H9 (cell line): ENCODE results near the gene PNMA1. TPM values are rescaled to one million over a fixed set of nuclear protein-coding genes. Genes with fewer than 3 reads are reported as not detected.

Experiments
- DNase-seq: peaks from one replicate; pipeline ENCODE4 v3.0.0-alpha.2; 2017
- H2AFZ ChIP-seq: one replicate; pipeline ENCODE4 v1.6.1; 2013; ENCODE audit warnings: mild to moderate bottlenecking, low read length, control low read depth, moderate library complexity
- H2AK5ac ChIP-seq: 2 replicates; pipeline ENCODE4 v1.6.1; 2013; ENCODE audit warnings: low read length, control low read depth, mixed read lengths; ENCODE audit not compliant: insufficient read length
- H2BK120ac ChIP-seq: one replicate; pipeline ENCODE4 v1.6.1; 2013; ENCODE audit warnings: low read depth, mild to moderate bottlenecking, low read length, control low read depth, inconsistent platforms; ENCODE audit not compliant: poor library complexity, severe bottlenecking
- H2BK12ac ChIP-seq: 2 replicates; pipeline ENCODE4 v1.6.1; 2013; ENCODE audit warnings: low read length, control low read depth, mixed read lengths, low read depth; ENCODE audit not compliant: insufficient read length
- H2BK15ac ChIP-seq: 2 replicates; pipeline ENCODE4 v1.6.1; 2013; ENCODE audit warnings: low read depth, low read length, control low read depth
- H2BK20ac ChIP-seq: one replicate; pipeline ENCODE4 v1.6.1; 2013; ENCODE audit warnings: low read depth, mild to moderate bottlenecking, low read length, control low read depth, inconsistent platforms; ENCODE audit not compliant: poor library complexity, severe bottlenecking
- H2BK5ac ChIP-seq: 2 replicates; pipeline ENCODE4 v1.6.1; 2013; ENCODE audit warnings: low read length, control low read depth, mixed read lengths; ENCODE audit not compliant: insufficient read length
- H3K14ac ChIP-seq: 2 replicates; pipeline ENCODE4 v1.6.1; 2013; ENCODE audit warnings: low read length, control low read depth; ENCODE audit not compliant: insufficient read depth
- H3K18ac ChIP-seq: 2 replicates; pipeline ENCODE4 v1.6.1; 2013; ENCODE audit warnings: low read depth, mild to moderate bottlenecking, mixed read lengths, low read length, control low read depth; ENCODE audit not compliant: insufficient read length
- H3K23ac ChIP-seq: 2 replicates; pipeline ENCODE4 v1.6.1; 2013; ENCODE audit warnings: low read length, control low read depth, mixed read lengths, low read depth; ENCODE audit not compliant: insufficient read length
- H3K23me2 ChIP-seq: 2 replicates; pipeline ENCODE4 v1.6.1; 2013; ENCODE audit warnings: low read depth, mild to moderate bottlenecking, mixed read lengths, low read length, control low read depth; ENCODE audit not compliant: insufficient read length, poor library complexity, severe bottlenecking
- H3K27ac ChIP-seq: 2 replicates; pipeline ENCODE4 v1.5.1; 2013; ENCODE audit warnings: low read length, control low read depth, mixed read lengths, low read depth; ENCODE audit not compliant: insufficient read length
- H3K27me3 ChIP-seq: 2 replicates; pipeline ENCODE4 v1.6.1; 2013; ENCODE audit warnings: low read length, control low read depth, inconsistent platforms; ENCODE audit not compliant: insufficient read depth
- H3K4ac ChIP-seq: 2 replicates; pipeline ENCODE4 v1.6.1; 2013; ENCODE audit warnings: low read depth, mild to moderate bottlenecking, control low read depth, inconsistent platforms, low read length, moderate library complexity
- H3K4me1 ChIP-seq: 2 replicates; pipeline ENCODE4 v1.6.1; 2013; ENCODE audit warnings: low read length, control low read depth, inconsistent platforms; ENCODE audit not compliant: insufficient read depth
- H3K4me2 ChIP-seq: 2 replicates; pipeline ENCODE4 v1.6.1; 2013; ENCODE audit warnings: low read length, control low read depth, mixed read lengths; ENCODE audit not compliant: insufficient read length, insufficient read depth
- H3K56ac ChIP-seq: 2 replicates; pipeline ENCODE4 v1.6.1; 2013; ENCODE audit warnings: low read depth, mild to moderate bottlenecking, mixed read lengths, low read length, control low read depth; ENCODE audit not compliant: insufficient read length
- H3K79me1 ChIP-seq: 2 replicates; pipeline ENCODE4 v1.6.1; 2013; ENCODE audit warnings: low read depth, mild to moderate bottlenecking, moderate library complexity, low read length, control low read depth, inconsistent platforms; ENCODE audit not compliant: insufficient read depth, poor library complexity, severe bottlenecking
- H3K79me2 ChIP-seq: 2 replicates; pipeline ENCODE4 v1.6.1; 2013; ENCODE audit warnings: low read length, control low read depth, inconsistent platforms; ENCODE audit not compliant: insufficient read depth
- H3K9ac ChIP-seq: 2 replicates; pipeline ENCODE4 v1.6.1; 2013; ENCODE audit warnings: low read length, control low read depth, mixed read lengths; ENCODE audit not compliant: insufficient read length; ENCODE audit errors: extremely low read depth
- H3K9me3 ChIP-seq: one replicate; pipeline ENCODE4 v1.6.1; 2013; ENCODE audit warnings: low read depth, low read length, inconsistent platforms; ENCODE audit not compliant: control insufficient read depth
- H3T11ph ChIP-seq: one replicate; pipeline ENCODE4 v1.6.1; 2013; ENCODE audit warnings: mild to moderate bottlenecking, low read length, control low read depth, inconsistent platforms
- H4K20me1 ChIP-seq: one replicate; pipeline ENCODE4 v1.6.1; 2013; ENCODE audit not compliant: control insufficient read depth, insufficient read length, insufficient read depth
- H4K5ac ChIP-seq: 2 replicates; pipeline ENCODE4 v1.6.1; 2013; ENCODE audit warnings: low read depth, mild to moderate bottlenecking, mixed read lengths, low read length, control low read depth; ENCODE audit not compliant: insufficient read length
- H4K8ac ChIP-seq: replicated peaks from 2 replicates; pipeline ENCODE4 v1.6.1; 2013; ENCODE audit warnings: low read length, control low read depth, mixed read lengths, low read depth; ENCODE audit not compliant: insufficient read length
- H4K91ac ChIP-seq: 2 replicates; pipeline ENCODE4 v1.6.1; 2013; ENCODE audit warnings: low read depth, mild to moderate bottlenecking, moderate library complexity, mixed read lengths, low read length, control low read depth; ENCODE audit not compliant: insufficient read length
- H3K27ac Mint-ChIP-seq, 3 experiments: 2 replicates in 2 of 3; 3 replicates in 1 of 3; pipeline ENCODE4 v1.8.0; 2020 to 2021; ENCODE audit warnings: mixed read lengths in 3 of 3, mild to moderate bottlenecking in 1 of 3, moderate library complexity in 1 of 3
- H3K27me3 Mint-ChIP-seq: 2 replicates; pipeline ENCODE4 v1.8.0; 2021; ENCODE audit warnings: low read depth, mild to moderate bottlenecking, moderate library complexity, mixed read lengths
- H3K36me3 Mint-ChIP-seq, 3 experiments: 2 replicates in 2 of 3; 3 replicates in 1 of 3; pipeline ENCODE4 v1.8.0; 2020 to 2021; ENCODE audit warnings: low read depth in 3 of 3, mixed read lengths in 3 of 3; ENCODE audit not compliant: insufficient read depth in 1 of 3
- H3K4me1 Mint-ChIP-seq, 2 experiments: 2 replicates each; pipeline ENCODE4 v1.8.0; 2020; ENCODE audit warnings: mixed read lengths in 2 of 2
- H3K4me3 Mint-ChIP-seq, 2 experiments: 2 replicates in 1 of 2; 3 replicates in 1 of 2; pipeline ENCODE4 v1.8.0; 2020 to 2021; ENCODE audit warnings: mild to moderate bottlenecking in 2 of 2, mixed read lengths in 2 of 2, moderate library complexity in 1 of 2
- H3K9me3 Mint-ChIP-seq, 2 experiments: 2 replicates in 1 of 2; 3 replicates in 1 of 2; pipeline ENCODE4 v1.8.0; 2020; ENCODE audit warnings: mild to moderate bottlenecking in 2 of 2, mixed read lengths in 2 of 2, moderate library complexity in 1 of 2
- CTCF ChIP-seq: fragments of 200-600 bp; sonication (generic); conservative IDR thresholded peaks from 3 replicates; pipeline ENCODE4 v1.8.0; 2021; ENCODE audit warnings: antibody characterized with exemption, mild to moderate bottlenecking
- WGBS: extraction: QIAGEN DNeasy Blood & Tissue Kit; methylation state at CpG from one replicate; pipeline ENCODE4 v1.1.7; 2013; ENCODE audit warnings: missing lambda C conversion rate, low lambda C conversion rate, mixed read lengths; ENCODE audit not compliant: insufficient read length; ENCODE audit errors: extremely low coverage; 5-methylcytosine and 5-hydroxymethylcytosine counted together
- total RNA-seq: library from RNA; stranded (reverse); gene quantifications from 2 replicates; pipeline ENCODE4 v1.2.1, GENCODE V29; 2021

The PNMA1 gene
- total RNA-seq, 1 experiment from 2014 or later, result 56.1 TPM

GRCh38 chr14:73718418-73719251, 4.5 kb upstream of the PNMA1 start:
- Histone ChIP-seq H3K23me2 (peaks cover 11% of the 10 kb centered on the region), H2BK20ac (no peak overlapping the region), H3K9me3 (no peaks in the 10 kb centered on the region), H4K91ac (no peak overlapping the region), H3K27ac (no peak overlapping the region), H2BK12ac (no peak overlapping the region), H3K79me2 (no peaks in the 10 kb centered on the region), H3K4me2 (peak overlapping the region; percentile 35), H2AFZ (no peak overlapping the region), H3K14ac (peak overlapping the region; percentile 89), H3K56ac (no peak overlapping the region), H3K27me3 (no peaks in the 10 kb centered on the region), H3K9ac (peak overlapping the region; percentile 49), H2BK120ac (peak overlapping the region; percentile 1), H4K5ac (no peak overlapping the region), H2AK5ac (no peak overlapping the region), H3K79me1 (no peaks in the 10 kb centered on the region), H2BK5ac (no peak overlapping the region), H3K4me1 (peaks cover 6% of the 10 kb centered on the region; the same call in 1 of the 2 replicates), H3K23ac (no peak overlapping the region), H4K20me1 (no peaks in the 10 kb centered on the region), H3T11ph (no peak overlapping the region), H2BK15ac (no peak overlapping the region), H3K4ac (no peak overlapping the region), H3K18ac (peak overlapping the region; percentile 91), H4K8ac (no peak overlapping the region)
- no CpG with 5 or more reads among the region's 55 CpGs for WGBS
- H3K4me3 Mint-ChIP-seq, result peak overlapping the region; percentile 76 to 92
- no peak for TF ChIP-seq CTCF
- peaks cover 1 to 14% (median 10%) of the 10 kb centered on the region in 3 experiments for H3K36me3 Mint-ChIP-seq
- H3K4me1 Mint-ChIP-seq, result peaks cover 53 to 59% of the 10 kb centered on the region in 2 experiments
- DNase-seq, result peak; percentile 87
- H3K27ac Mint-ChIP-seq, result peak overlapping the region; percentile 79 to 97 (median 95)
- peaks cover 7% of the 10 kb centered on the region for H3K27me3 Mint-ChIP-seq
- H3K9me3 Mint-ChIP-seq, result no peaks in the 10 kb centered on the region; a peak in 1 of 5 replicates
